KMS-11 (cell line): Measurements from ENCODE around the gene RIMS1.

Source experiments
- H2AFZ ChIP-seq: fragments of 200-600 bp; sonication (generic); 2 replicates; pipeline ENCODE4 v1.6.1; 2016; ENCODE audit warnings: antibody characterized with exemption, mixed run types, low read depth
- H3K27ac ChIP-seq: fragments of 200-600 bp; sonication (generic); 2 replicates; pipeline ENCODE4 v1.6.1; 2016; ENCODE audit warnings: mild to moderate bottlenecking, mixed run types
- H3K27me3 ChIP-seq: fragments of 200-600 bp; sonication (generic); 2 replicates; pipeline ENCODE4 v1.6.1; 2017; ENCODE audit warnings: mild to moderate bottlenecking, low read depth, mixed run types, moderate library complexity; ENCODE audit not compliant: insufficient read depth
- H3K36me3 ChIP-seq: fragments of 200-600 bp; sonication (generic); 2 replicates; pipeline ENCODE4 v1.6.1; 2017; ENCODE audit warnings: mild to moderate bottlenecking, mixed run types; ENCODE audit not compliant: insufficient read depth
- H3K4me1 ChIP-seq: fragments of 200-600 bp; sonication (generic); 2 replicates; pipeline ENCODE4 v1.6.1; 2016; ENCODE audit warnings: mild to moderate bottlenecking, low read depth, mixed run types; ENCODE audit not compliant: poor library complexity, severe bottlenecking
- H3K4me2 ChIP-seq: fragments of 200-600 bp; sonication (generic); 2 replicates; pipeline ENCODE4 v1.7.0; 2016; ENCODE audit warnings: mild to moderate bottlenecking, mixed run types
- H3K4me3 ChIP-seq: fragments of 200-600 bp; sonication (generic); IDR thresholded peaks from 2 replicates; pipeline ENCODE4 v1.6.1; 2017; ENCODE audit warnings: low read depth, low read length, mixed read lengths; ENCODE audit not compliant: insufficient read depth
- H3K79me2 ChIP-seq: fragments of 200-600 bp; sonication (generic); 2 replicates; pipeline ENCODE4 v1.6.1; 2016; ENCODE audit warnings: low read depth, mixed run types; ENCODE audit not compliant: insufficient read depth
- H3K9ac ChIP-seq: fragments of 200-600 bp; sonication (generic); 2 replicates; pipeline ENCODE4 v1.6.1; 2016; ENCODE audit warnings: mild to moderate bottlenecking, mixed run types
- H4K20me1 ChIP-seq: fragments of 200-600 bp; sonication (generic); 2 replicates; pipeline ENCODE4 v1.6.1; 2016; ENCODE audit warnings: mild to moderate bottlenecking, mixed run types; ENCODE audit not compliant: insufficient read depth
- TF ChIP-seq, protein P1 (sequence below): fragments of 200-600 bp; sonication (generic); conservative IDR thresholded peaks from 2 replicates; pipeline ENCODE4 v1.6.1; 2017; ENCODE audit warnings: low read depth, mild to moderate bottlenecking, antibody characterized with exemption, low read length, moderate library complexity, mixed read lengths

Gene RIMS1

DNA sequence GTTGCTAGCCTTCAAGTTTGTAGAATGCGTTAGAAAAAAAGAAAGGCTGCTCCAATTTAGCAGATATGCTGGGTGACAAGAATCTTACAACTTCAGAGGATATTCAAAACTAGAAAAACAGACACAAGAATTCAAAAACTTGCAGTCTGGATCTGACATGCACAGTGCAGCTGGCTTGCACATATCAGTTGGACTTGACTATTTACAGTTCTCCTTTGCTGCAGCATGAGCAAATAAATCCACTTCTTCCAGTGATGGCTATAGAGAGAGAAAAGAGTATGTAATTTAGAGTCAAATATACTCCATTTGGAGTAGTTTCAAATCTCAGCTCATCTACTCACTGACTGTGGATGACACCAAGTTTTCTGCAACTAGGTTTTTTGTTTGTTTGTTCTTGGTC, 247.0 kb downstream of the RIMS1 start:
- no peak overlapping the region for H3K4me3 ChIP-seq
- H3K27me3 ChIP-seq, result no peaks in the 10 kb centered on the region
- no peaks in the 10 kb centered on the region for H3K36me3 ChIP-seq
- no peaks in the 10 kb centered on the region for H4K20me1 ChIP-seq
- H2AFZ ChIP-seq, result no peak overlapping the region
- no peaks in the 10 kb centered on the region for H3K79me2 ChIP-seq
- TF ChIP-seq, protein P1, sequence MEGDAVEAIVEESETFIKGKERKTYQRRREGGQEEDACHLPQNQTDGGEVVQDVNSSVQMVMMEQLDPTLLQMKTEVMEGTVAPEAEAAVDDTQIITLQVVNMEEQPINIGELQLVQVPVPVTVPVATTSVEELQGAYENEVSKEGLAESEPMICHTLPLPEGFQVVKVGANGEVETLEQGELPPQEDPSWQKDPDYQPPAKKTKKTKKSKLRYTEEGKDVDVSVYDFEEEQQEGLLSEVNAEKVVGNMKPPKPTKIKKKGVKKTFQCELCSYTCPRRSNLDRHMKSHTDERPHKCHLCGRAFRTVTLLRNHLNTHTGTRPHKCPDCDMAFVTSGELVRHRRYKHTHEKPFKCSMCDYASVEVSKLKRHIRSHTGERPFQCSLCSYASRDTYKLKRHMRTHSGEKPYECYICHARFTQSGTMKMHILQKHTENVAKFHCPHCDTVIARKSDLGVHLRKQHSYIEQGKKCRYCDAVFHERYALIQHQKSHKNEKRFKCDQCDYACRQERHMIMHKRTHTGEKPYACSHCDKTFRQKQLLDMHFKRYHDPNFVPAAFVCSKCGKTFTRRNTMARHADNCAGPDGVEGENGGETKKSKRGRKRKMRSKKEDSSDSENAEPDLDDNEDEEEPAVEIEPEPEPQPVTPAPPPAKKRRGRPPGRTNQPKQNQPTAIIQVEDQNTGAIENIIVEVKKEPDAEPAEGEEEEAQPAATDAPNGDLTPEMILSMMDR, result no peak
- no peak overlapping the region for H3K27ac ChIP-seq
- no peak overlapping the region for H3K4me2 ChIP-seq
- H3K4me1 ChIP-seq, result no peaks in the 10 kb centered on the region
- H3K9ac ChIP-seq, result no peak overlapping the region

DNA sequence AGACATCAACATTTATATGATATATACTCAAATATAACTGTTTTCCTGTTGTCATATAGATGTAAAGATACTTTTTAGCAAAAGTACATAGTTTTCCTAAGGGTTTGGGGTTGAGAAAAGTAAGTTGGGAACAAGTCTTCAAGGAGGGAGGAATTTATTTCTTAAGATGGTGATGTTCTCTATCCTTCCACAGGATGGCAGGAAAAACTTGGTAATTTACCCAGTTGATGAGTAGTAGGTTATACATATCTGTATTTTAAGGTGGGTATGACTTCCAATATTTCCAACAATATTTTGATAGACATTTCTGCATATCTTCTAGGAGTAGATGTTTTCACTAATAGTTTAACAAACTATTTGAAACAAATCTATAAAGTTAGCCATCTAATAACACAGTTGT, 254.4 kb downstream of the RIMS1 start:
- no peaks in the 10 kb centered on the region for H4K20me1 ChIP-seq
- no peaks in the 10 kb centered on the region for H3K36me3 ChIP-seq
- H3K4me3 ChIP-seq, result no peak overlapping the region
- H3K4me2 ChIP-seq, result no peak overlapping the region
- H2AFZ ChIP-seq, result no peak overlapping the region
- H3K9ac ChIP-seq, result no peak overlapping the region
- H3K27me3 ChIP-seq, result no peaks in the 10 kb centered on the region
- TF ChIP-seq, protein P1, result no peak
- no peaks in the 10 kb centered on the region for H3K79me2 ChIP-seq
- no peaks in the 10 kb centered on the region for H3K4me1 ChIP-seq
- H3K27ac ChIP-seq, result no peak overlapping the region

DNA sequence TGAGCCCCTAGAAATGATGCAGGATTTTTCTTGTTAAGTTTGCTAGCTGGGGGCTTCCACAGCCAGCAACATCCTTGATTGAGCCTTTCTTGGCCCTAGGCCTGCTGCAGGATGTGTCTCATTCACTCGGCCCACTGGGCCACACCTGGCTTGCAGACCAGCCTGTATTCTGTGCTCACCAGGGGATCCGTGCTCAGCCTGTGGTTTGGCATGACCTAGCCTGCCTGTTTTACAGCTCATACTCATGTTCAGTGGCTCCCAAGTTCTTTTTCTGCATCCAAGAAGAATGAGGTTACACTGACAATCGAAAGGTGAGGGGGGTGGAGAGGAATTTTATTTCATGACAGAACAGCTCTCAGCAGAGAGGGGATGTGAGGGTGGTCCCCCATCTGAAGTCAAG, 263.4 kb downstream of the RIMS1 start:
- H4K20me1 ChIP-seq, result no peaks in the 10 kb centered on the region
- H3K4me1 ChIP-seq, result no peaks in the 10 kb centered on the region
- H3K4me3 ChIP-seq, result no peak overlapping the region
- TF ChIP-seq, protein P1, result no peak
- H3K4me2 ChIP-seq, result no peak overlapping the region
- no peaks in the 10 kb centered on the region for H3K36me3 ChIP-seq
- no peaks in the 10 kb centered on the region for H3K27me3 ChIP-seq
- H3K79me2 ChIP-seq, result no peaks in the 10 kb centered on the region
- no peak overlapping the region for H3K9ac ChIP-seq
- no peak overlapping the region for H3K27ac ChIP-seq
- H2AFZ ChIP-seq, result no peak overlapping the region

DNA sequence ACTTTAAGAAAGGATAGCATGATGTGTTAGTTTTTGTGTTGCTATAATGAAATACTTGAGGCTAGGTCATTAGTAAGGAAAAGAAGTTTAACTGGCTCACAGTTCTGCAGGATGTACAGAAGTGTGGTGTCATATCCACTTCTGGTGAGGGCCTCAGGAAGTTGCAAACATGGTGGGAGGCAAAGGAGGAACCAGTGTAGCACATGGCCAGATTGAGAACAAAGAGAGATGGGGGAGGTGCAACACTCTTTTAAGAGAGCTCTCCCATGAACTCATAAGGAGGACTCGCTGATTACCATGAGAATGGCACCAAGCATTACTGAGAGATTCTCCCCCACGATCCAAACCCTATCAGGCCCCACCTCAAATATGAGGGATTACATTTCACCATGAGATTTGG, 265.4 kb downstream of the RIMS1 start:
- H2AFZ ChIP-seq, result no peak overlapping the region
- H3K27ac ChIP-seq, result no peak overlapping the region
- H3K4me3 ChIP-seq, result no peak overlapping the region
- H4K20me1 ChIP-seq, result no peaks in the 10 kb centered on the region
- H3K27me3 ChIP-seq, result no peaks in the 10 kb centered on the region
- H3K36me3 ChIP-seq, result no peaks in the 10 kb centered on the region
- no peak overlapping the region for H3K4me2 ChIP-seq
- H3K4me1 ChIP-seq, result no peaks in the 10 kb centered on the region
- H3K9ac ChIP-seq, result no peak overlapping the region
- H3K79me2 ChIP-seq, result no peaks in the 10 kb centered on the region
- TF ChIP-seq, protein P1, result no peak

DNA sequence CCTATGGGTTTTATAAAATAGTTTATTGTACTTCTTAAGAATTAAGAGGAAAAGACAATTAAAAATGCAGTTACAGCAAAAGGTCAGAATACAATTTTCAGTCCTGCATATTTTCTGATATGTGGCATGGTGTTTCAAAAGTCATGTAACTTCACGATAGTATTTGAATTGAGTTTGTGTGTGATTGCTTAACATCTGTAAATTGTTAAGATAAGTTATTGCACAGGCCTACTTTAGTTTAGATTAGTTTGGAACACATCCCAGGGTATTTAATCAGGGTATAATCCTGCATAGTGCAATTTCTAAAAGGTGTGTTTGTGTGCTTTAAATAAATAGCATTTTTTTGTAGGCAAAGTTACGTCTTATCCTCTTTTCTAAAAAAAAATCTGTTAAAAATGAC, 289.6 kb downstream of the RIMS1 start:
- Histone ChIP-seq H3K4me2 (no peak overlapping the region), H3K9ac (no peak overlapping the region), H4K20me1 (no peaks in the 10 kb centered on the region), H3K79me2 (no peaks in the 10 kb centered on the region), H2AFZ (no peak overlapping the region), H3K4me3 (no peak overlapping the region), H3K27me3 (no peaks in the 10 kb centered on the region), H3K4me1 (no peaks in the 10 kb centered on the region), H3K36me3 (no peaks in the 10 kb centered on the region), H3K27ac (no peak overlapping the region)
- TF ChIP-seq, protein P1, result no peak
